ENCODE measurements around the gene SUSD4.

DNA sequence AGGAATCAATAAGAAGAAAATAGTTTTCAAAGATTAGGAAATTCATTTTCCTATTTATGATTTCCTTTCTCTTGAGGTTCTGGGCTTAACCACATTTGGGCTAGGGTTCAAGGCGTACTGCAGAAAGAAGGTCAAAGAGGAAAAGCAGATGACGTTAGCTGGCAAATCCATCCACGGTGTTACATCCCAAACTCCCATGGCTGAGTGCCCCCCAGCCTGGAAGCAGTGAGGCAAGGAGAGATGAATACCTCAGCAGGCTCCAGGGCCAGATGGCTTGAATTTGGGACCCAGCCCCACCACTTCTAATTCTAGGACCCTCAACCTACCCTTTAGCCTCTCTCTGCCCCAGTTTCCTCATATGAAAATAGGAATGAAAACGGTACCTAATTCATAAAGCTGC, 17.7 kb downstream of the SUSD4 start:
- TF ChIP-seq CTCF (IDR thresholded peaks at IDR 0.05) (no peak), POLR2A (IDR thresholded peaks at IDR 0.05) (no peak)

Measured in right lobe of liver (tissue), 4 donors.